Fibroblast of lung (primary cell): ENCODE measurements around the gene CABP1.

Source experiments
- EZH2 ChIP-seq: IDR thresholded peaks from 2 replicates; pipeline ENCODE4 v1.5.1; 2012; ENCODE audit warnings: low read length, control low read depth, mild to moderate bottlenecking; ENCODE audit errors: missing control alignments
- TF ChIP-seq, protein P1 (sequence below), 2 donors: IDR thresholded peaks in 1 of 2; conservative IDR thresholded peaks in 1 of 2; 1 replicate in 1 of 2; 2 replicates in 1 of 2; pipeline ENCODE4 v1.5.1; 2011 to 2012; ENCODE audit warnings: low read length in 2 of 2, control low read depth in 1 of 2, inconsistent platforms in 1 of 2, low read depth in 1 of 2, mild to moderate bottlenecking in 1 of 2

- TF ChIP-seq, protein P1, sequence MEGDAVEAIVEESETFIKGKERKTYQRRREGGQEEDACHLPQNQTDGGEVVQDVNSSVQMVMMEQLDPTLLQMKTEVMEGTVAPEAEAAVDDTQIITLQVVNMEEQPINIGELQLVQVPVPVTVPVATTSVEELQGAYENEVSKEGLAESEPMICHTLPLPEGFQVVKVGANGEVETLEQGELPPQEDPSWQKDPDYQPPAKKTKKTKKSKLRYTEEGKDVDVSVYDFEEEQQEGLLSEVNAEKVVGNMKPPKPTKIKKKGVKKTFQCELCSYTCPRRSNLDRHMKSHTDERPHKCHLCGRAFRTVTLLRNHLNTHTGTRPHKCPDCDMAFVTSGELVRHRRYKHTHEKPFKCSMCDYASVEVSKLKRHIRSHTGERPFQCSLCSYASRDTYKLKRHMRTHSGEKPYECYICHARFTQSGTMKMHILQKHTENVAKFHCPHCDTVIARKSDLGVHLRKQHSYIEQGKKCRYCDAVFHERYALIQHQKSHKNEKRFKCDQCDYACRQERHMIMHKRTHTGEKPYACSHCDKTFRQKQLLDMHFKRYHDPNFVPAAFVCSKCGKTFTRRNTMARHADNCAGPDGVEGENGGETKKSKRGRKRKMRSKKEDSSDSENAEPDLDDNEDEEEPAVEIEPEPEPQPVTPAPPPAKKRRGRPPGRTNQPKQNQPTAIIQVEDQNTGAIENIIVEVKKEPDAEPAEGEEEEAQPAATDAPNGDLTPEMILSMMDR (conservative IDR thresholded peaks at IDR 0.05 in 1 of 2, IDR thresholded peaks at IDR 0.05 in 1 of 2; ENCODE audit: low read depth in 1 of 2, low read length in 2 of 2), result no peak
- no peak for TF ChIP-seq EZH2
These were observed 69.8 kb downstream of the CABP1 start, which contains the start of gene UNC119B for GRCh38 chr12:120710031-120710804.
